SK-N-MC (cell line): ENCODE results near the gene TRIM25.

Experiments
- EZH2 ChIP-seq: fragments of 200-600 bp; sonication (generic); IDR thresholded peaks from one replicate; pipeline ENCODE4 v1.6.1; 2017; ENCODE audit warnings: antibody characterized with exemption
- FOXP2 ChIP-seq: optimal IDR thresholded peaks from 2 replicates; pipeline ENCODE3; 2011; ENCODE audit warnings: mild to moderate bottlenecking, moderate library complexity; ENCODE audit not compliant: insufficient read depth; ENCODE audit errors: extremely low read length, control extremely low read depth
- POLR2AphosphoS5 ChIP-seq: IDR thresholded peaks from 2 replicates; pipeline ENCODE4 v1.6.1; 2012; ENCODE audit warnings: mild to moderate bottlenecking, low read depth, low read length, borderline replicate concordance

GRCh38 chr17:56914581-56915273 lies 878 bp upstream of the TRIM25 start:
- peak; percentile 27; the same call in 1 of the 2 replicates for TF ChIP-seq POLR2AphosphoS5
- TF ChIP-seq EZH2, result no peak
- TF ChIP-seq FOXP2, result no peak
